Measurements from ENCODE around the gene CUL9.

The CUL9 gene

GRCh38 chr6:43248791-43249190 is 66.8 kb downstream of the CUL9 start:
- TF ChIP-seq, protein P1, sequence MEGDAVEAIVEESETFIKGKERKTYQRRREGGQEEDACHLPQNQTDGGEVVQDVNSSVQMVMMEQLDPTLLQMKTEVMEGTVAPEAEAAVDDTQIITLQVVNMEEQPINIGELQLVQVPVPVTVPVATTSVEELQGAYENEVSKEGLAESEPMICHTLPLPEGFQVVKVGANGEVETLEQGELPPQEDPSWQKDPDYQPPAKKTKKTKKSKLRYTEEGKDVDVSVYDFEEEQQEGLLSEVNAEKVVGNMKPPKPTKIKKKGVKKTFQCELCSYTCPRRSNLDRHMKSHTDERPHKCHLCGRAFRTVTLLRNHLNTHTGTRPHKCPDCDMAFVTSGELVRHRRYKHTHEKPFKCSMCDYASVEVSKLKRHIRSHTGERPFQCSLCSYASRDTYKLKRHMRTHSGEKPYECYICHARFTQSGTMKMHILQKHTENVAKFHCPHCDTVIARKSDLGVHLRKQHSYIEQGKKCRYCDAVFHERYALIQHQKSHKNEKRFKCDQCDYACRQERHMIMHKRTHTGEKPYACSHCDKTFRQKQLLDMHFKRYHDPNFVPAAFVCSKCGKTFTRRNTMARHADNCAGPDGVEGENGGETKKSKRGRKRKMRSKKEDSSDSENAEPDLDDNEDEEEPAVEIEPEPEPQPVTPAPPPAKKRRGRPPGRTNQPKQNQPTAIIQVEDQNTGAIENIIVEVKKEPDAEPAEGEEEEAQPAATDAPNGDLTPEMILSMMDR (IDR thresholded peaks at IDR 0.05), result no peak
- no peak overlapping the region for H3K27ac ChIP-seq
- H3K4me3 ChIP-seq (ENCODE audit: low read depth in 1 of 2, low read length in 1 of 2), result no peak overlapping the region
- H3K9me3 ChIP-seq, result no peaks in the 10 kb centered on the region
- no peaks in the 10 kb centered on the region for H3K36me3 ChIP-seq
- H3K4me1 ChIP-seq (ENCODE audit: control insufficient read depth in 1 of 2, insufficient read depth in 1 of 2, low read depth in 1 of 2, low read length in 1 of 2), result peaks cover 12 to 14% of the 10 kb centered on the region in 2 experiments
- H3K27me3 ChIP-seq, result peaks cover 100% of the 10 kb centered on the region

- H3K27me3 ChIP-seq, result peaks cover 98% of the 10 kb centered on the region
- H3K4me3 ChIP-seq (ENCODE audit: low read depth in 1 of 2, low read length in 1 of 2), result no peak overlapping the region
- H3K9me3 ChIP-seq, result no peaks in the 10 kb centered on the region
- no peak overlapping the region for H3K27ac ChIP-seq
- H3K4me1 ChIP-seq (ENCODE audit: control insufficient read depth in 1 of 2, insufficient read depth in 1 of 2, low read depth in 1 of 2, low read length in 1 of 2), result peaks cover 12 to 14% of the 10 kb centered on the region in 2 experiments
- TF ChIP-seq, protein P1 (IDR thresholded peaks at IDR 0.05), result no peak
- H3K36me3 ChIP-seq, result no peaks in the 10 kb centered on the region
Observed at GRCh38 chr6:43250992-43251373, 69.0 kb downstream of the CUL9 start.

DNA sequence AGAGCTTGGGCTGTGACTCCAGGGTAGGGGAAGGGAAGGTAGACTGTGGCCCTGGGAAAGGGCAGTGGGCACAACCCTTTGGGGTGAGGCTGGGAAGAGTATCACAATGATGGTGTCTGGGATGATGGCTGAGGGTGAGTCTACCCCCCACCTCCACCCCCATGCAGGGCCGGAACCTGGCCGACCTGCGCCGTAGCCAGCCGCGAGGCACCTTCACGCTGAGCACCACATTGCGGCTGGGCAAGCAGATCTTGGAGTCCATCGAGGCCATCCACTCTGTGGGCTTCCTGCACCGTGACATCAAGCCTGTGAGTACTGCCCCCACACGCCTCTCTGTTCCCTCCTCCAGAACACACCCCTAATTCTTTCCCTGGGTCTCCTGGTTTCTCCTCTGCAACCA is 71.4 kb downstream of the CUL9 start:
- Histone ChIP-seq H3K27ac (no peak overlapping the region), H3K36me3 (no peaks in the 10 kb centered on the region), H3K4me1 (ENCODE audit: control insufficient read depth in 1 of 2, insufficient read depth in 1 of 2, low read depth in 1 of 2, low read length in 1 of 2) (no peaks in the 10 kb centered on the region), H3K9me3 (no peaks in the 10 kb centered on the region), H3K4me3 (ENCODE audit: low read depth in 1 of 2, low read length in 1 of 2) (no peak overlapping the region), H3K27me3 (peaks cover 90% of the 10 kb centered on the region)
- TF ChIP-seq, protein P1 (IDR thresholded peaks at IDR 0.05), result no peak

- no peaks in the 10 kb centered on the region for H3K36me3 ChIP-seq
Observed at GRCh38 chr6:43254138-43254817, 72.3 kb downstream of the CUL9 start.

GRCh38 chr6:43254846-43255245 is 72.8 kb downstream of the CUL9 start:
- Histone ChIP-seq H3K36me3 (no peaks in the 10 kb centered on the region), H3K27me3 (peaks cover 79% of the 10 kb centered on the region), H3K4me1 (ENCODE audit: control insufficient read depth in 1 of 2, insufficient read depth in 1 of 2, low read depth in 1 of 2, low read length in 1 of 2) (no peaks in the 10 kb centered on the region), H3K27ac (no peak overlapping the region), H3K4me3 (ENCODE audit: low read depth in 1 of 2, low read length in 1 of 2) (no peak overlapping the region), H3K9me3 (no peaks in the 10 kb centered on the region)
- TF ChIP-seq, protein P1 (IDR thresholded peaks at IDR 0.05), result no peak

More at GRCh38 chr6:43254138-43254817, 72.3 kb downstream of the CUL9 start:
- Histone ChIP-seq H3K27ac (no peak overlapping the region), H3K9me3 (no peaks in the 10 kb centered on the region), H3K27me3 (peaks cover 84% of the 10 kb centered on the region), H3K4me1 (ENCODE audit: control insufficient read depth in 1 of 2, insufficient read depth in 1 of 2, low read depth in 1 of 2, low read length in 1 of 2) (no peaks in the 10 kb centered on the region), H3K4me3 (ENCODE audit: low read depth in 1 of 2, low read length in 1 of 2) (no peak overlapping the region)
- TF ChIP-seq, protein P1 (IDR thresholded peaks at IDR 0.05), result no peak
